Measurements from ENCODE around the gene SNRK. TPM values are rescaled to one million over a fixed set of nuclear protein-coding genes. Genes with fewer than 3 reads are reported as not detected.

Gene SNRK
- total RNA-seq, 1 experiment from 2014 or later: 11.8 TPM

DNA sequence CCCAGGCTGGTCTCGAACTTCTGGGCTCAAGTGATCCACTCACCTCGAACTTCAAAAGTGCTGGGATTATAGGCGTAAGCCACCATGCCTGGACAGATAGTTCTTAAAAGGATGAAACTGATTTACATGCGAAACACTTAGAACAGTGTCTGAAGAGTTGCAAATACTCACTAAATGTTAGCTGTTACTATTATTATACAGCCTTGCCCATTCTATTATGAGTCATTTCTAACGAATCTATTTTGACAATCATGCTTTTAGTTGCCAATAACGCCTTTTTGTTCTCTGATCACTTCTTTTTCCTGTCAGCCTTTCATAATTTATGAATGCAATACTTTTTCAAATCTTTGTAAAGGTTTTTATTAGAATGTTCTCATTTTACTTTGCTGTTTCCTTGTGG is 112.7 kb downstream of the SNRK start (continued):
- TF ChIP-seq, protein P1, sequence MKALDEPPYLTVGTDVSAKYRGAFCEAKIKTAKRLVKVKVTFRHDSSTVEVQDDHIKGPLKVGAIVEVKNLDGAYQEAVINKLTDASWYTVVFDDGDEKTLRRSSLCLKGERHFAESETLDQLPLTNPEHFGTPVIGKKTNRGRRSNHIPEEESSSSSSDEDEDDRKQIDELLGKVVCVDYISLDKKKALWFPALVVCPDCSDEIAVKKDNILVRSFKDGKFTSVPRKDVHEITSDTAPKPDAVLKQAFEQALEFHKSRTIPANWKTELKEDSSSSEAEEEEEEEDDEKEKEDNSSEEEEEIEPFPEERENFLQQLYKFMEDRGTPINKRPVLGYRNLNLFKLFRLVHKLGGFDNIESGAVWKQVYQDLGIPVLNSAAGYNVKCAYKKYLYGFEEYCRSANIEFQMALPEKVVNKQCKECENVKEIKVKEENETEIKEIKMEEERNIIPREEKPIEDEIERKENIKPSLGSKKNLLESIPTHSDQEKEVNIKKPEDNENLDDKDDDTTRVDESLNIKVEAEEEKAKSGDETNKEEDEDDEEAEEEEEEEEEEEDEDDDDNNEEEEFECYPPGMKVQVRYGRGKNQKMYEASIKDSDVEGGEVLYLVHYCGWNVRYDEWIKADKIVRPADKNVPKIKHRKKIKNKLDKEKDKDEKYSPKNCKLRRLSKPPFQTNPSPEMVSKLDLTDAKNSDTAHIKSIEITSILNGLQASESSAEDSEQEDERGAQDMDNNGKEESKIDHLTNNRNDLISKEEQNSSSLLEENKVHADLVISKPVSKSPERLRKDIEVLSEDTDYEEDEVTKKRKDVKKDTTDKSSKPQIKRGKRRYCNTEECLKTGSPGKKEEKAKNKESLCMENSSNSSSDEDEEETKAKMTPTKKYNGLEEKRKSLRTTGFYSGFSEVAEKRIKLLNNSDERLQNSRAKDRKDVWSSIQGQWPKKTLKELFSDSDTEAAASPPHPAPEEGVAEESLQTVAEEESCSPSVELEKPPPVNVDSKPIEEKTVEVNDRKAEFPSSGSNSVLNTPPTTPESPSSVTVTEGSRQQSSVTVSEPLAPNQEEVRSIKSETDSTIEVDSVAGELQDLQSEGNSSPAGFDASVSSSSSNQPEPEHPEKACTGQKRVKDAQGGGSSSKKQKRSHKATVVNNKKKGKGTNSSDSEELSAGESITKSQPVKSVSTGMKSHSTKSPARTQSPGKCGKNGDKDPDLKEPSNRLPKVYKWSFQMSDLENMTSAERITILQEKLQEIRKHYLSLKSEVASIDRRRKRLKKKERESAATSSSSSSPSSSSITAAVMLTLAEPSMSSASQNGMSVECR (CRISPR knock-in tag; IDR thresholded peaks at IDR 0.05; ENCODE audit: borderline replicate concordance): no peak
- TF ChIP-seq OVOL2 (CRISPR knock-in tag; IDR thresholded peaks at IDR 0.05; ENCODE audit: borderline replicate concordance): no peak
- no peak for TF ChIP-seq TCF7 (CRISPR knock-in tag; IDR thresholded peaks at IDR 0.05; ENCODE audit: low read depth)

DNA sequence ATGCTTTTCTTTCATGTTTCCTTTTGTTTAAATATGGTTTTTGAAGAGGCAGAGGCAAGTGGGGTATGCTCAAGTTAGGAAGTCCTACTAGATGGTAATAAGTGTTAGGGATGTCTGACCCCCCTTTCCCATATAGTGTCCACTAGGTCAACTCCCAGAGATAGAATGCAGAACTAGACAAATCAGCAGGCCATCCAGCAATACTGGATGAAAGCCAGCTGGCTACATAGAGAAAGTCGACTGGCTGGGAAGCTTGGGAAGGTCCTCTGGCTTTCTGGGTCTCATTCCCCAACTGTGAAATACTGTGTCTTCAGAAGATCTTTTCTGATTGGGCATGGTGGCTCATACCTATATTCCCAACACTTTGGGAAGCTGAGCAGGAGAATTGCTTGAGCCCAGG is 113.8 kb downstream of the SNRK start:
- no peak for TF ChIP-seq ESRRA (CRISPR knock-in tag; IDR thresholded peaks at IDR 0.05; ENCODE audit: borderline replicate concordance)
- ATAC-seq (no peak), DNase-seq (ENCODE audit: low spot score) (no peak)
- H3K9me3 Mint-ChIP-seq: no peaks in the 10 kb centered on the region
- H3K27ac Mint-ChIP-seq: no peak overlapping the region
- POLR2A ChIA-PET: no interaction called here
- no peaks in the 10 kb centered on the region for H3K4me1 Mint-ChIP-seq
- H3K36me3 Mint-ChIP-seq: no peaks in the 10 kb centered on the region
- CTCF ChIA-PET: no interaction called here
- H3K4me3 Mint-ChIP-seq: no peak overlapping the region
- H3K27me3 Mint-ChIP-seq (ENCODE audit: low read depth): no peaks in the 10 kb centered on the region

Other genes with a start within 250 kb of the SNRK start
- gene POMGNT2, start 180.5 kb upstream of the SNRK start, total RNA-seq (2021): 12.5 to 17.0 TPM (median 16.4 TPM) in 3 replicates

Data from WTC11 (cell line).